Right renal cortex interstitium (tissue), 3 donors: ENCODE data around the gene NAALADL2. TPM values are rescaled to one million over a fixed set of nuclear protein-coding genes. Genes with fewer than 3 reads are reported as not detected.
"Not testable (repeated sequence)": the region's sequence is repeated elsewhere in the genome, so short reads cannot be mapped to it uniquely, and the experiment has no call there.

Experiments used
- DNase-seq, 3 donors: peaks; one replicate each; pipeline ENCODE4 v3.0.0-alpha.2; 2013; ENCODE audit warnings: low read depth in 3 of 3, low spot score in 2 of 3
- polyA plus RNA-seq, 3 donors: library from polyadenylated mRNA; unstranded; fragments of 120-200 nt; gene quantifications; one replicate each; pipeline ENCODE4 v1.2.1, GENCODE V29; 2013; ENCODE audit not compliant: insufficient read length in 3 of 3

NAALADL2 gene
- polyA plus RNA-seq, 3 donors = 18.2 to 22.0 (median 20.4) TPM

DNA sequence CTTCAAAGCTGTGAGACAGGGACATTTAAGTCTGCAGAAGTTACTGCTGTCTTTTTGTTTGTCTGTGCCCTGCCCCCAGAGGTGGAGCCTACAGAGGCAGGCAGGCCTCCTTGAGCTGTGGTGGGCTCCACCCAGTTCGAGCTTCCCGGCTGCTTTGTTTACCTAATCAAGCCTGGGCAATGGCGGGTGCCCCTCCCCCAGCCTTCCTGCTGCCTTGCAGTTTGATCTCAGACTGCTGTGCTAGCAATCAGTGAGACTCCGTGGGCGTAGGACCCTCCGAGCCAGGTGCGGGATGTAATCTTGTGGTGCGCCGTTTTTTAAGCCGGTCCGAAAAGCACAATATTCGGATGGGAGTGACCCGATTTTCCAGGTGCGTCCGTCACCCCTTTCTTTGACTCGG lies 928.0 kb downstream of the NAALADL2 start:
- DNase-seq = not testable (repeated sequence)

GRCh38 chr3:175792245-175792644 lies 933.1 kb downstream of the NAALADL2 start:
- no peak for DNase-seq

DNA sequence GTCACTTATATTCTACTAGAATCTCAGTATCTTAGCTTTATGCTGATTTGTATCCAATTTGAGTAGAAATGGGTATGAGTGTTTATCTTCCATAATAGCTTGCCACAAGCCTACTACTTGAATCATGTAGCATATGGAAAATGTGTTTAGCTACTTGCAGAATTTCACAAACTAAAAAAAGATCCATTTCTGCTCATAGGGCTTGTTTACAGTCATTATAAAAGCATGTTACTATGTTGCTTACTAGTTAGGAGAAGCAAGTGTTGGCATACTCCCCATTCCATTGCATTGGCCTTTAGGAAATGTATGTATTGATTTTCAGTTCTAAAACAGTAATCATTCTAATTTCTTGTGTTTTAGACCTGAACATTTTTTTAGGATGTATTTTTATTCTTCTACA lies 939.2 kb downstream of the NAALADL2 start:
- DNase-seq = no peak

GRCh38 chr3:175805825-175806224 lies 946.7 kb downstream of the NAALADL2 start:
- DNase-seq = no peak

GRCh38 chr3:175807175-175807574 lies 948.0 kb downstream of the NAALADL2 start:
- DNase-seq = no peak

- DNase-seq = no peak
Measured at GRCh38 chr3:175818811-175819464, 959.8 kb downstream of the NAALADL2 start.

DNA sequence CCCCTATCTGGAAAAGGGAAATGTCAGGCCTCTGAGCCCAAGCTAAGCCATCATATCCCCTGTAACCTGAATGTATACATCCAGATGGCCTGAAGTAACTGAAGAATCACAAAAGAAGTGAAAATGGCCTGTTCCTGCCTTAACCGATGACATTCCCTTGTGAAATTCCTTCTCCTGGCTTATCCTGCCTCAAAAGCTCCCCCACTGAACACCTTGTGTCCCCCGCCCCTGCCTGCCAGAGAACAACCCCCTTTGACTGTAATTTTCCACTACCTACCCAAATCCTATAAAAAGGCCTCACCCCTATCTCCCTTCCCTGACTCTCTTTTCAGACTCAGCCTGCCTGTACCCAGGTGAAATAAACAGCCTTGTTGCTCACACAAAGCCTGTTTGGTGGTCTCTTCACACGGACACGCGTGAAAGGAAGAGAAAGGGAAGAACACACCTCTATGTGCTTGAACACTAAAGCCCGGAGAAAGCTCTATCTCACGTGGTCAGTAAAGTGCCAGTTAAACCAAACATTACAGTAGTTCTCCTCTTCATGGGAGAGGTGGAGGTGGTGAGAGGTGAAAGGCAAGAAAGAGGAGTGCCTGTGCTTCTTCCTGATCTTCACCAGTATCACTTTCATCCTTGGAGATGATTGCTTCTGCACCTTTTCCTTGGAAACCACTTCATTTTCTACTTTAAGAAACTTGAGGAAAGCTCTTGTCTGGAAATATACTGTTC lies 963.8 kb downstream of the NAALADL2 start:
- not testable (repeated sequence) for DNase-seq

GRCh38 chr3:175825016-175825580 lies 966.0 kb downstream of the NAALADL2 start:
- DNase-seq = not testable (repeated sequence)

- DNase-seq = no peak
Measured at GRCh38 chr3:175826759-175827158, 967.6 kb downstream of the NAALADL2 start.

DNA sequence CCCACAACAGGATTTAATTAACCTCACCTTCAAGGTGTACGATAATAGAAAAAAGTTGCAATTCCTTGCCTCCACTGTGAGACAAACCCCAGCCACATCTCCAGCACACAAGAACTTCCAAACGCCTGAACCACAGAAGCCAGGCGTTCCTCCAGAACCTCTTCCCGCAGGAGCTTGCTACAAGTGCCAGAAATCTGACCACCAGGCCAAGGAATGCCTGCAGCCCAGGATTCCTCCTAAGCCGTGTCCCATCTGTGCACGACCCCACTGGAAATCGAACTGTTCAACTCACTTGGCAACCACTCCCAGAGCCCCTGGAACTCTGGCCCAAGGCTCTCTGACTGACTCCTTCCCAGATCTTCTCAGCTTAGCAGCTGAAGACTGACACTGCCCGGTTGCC lies 970.7 kb downstream of the NAALADL2 start:
- DNase-seq = not testable (repeated sequence)

- DNase-seq = not testable (repeated sequence)
Measured at GRCh38 chr3:175835763-175836162, 976.6 kb downstream of the NAALADL2 start.

DNA sequence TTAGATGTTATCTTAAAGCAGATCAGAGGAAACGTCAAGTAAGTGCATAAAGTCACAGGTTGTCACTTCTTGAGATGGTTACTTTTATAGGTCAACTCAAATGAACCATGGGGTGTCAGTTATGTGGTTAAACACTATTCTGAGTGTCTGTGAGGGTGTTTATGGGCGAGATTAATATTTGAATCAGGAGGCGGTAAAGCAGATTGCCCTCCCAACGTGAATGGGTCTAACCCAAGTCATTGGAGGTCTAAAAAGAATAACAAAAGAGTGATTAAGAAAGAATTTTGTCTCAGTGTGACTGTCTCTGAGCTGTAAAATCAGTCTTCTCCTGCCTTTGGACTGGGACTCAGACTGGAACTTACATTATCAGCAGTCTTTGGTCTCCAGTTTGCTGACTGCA lies 977.5 kb downstream of the NAALADL2 start:
- no peak for DNase-seq

DNA sequence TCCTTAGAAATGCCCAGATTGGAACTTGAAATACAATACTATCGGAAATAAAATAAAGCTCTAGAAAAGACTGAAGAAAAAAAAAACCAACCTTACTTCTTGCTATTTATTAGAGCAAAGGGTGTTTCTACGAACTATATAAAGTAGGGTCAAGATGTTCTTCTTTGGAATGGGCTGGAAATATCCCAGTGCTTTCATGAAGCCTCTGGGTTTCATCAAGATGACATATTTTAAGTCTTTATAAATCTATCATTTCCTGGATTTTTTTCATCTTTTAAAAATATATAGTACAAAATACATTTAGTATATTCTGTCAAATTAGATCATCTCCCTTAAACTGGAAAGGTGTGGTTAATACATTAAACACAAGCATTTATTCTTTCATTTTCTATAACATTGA lies 978.8 kb downstream of the NAALADL2 start:
- no peak for DNase-seq

- DNase-seq = no peak
Measured at GRCh38 chr3:175839366-175840005, 980.4 kb downstream of the NAALADL2 start.

DNA sequence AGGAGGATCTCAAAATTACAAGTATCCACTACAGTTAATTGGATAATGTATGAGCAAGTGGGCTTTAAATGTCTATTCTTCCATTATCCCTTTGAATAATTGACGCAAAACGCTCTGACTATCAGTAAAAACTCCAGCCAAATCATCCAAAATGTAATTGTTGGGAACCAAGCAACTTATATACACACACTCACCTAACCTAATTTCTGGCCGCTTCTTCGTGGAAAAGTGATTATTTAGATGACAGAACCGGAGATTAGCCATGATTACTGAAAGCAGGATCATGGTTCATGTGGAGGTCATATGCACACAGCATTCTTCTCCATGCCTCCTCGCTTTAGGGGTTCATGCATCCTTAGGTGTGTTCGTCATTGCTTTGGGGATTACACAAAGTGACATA lies 992.4 kb downstream of the NAALADL2 start:
- DNase-seq = no peak

DNA sequence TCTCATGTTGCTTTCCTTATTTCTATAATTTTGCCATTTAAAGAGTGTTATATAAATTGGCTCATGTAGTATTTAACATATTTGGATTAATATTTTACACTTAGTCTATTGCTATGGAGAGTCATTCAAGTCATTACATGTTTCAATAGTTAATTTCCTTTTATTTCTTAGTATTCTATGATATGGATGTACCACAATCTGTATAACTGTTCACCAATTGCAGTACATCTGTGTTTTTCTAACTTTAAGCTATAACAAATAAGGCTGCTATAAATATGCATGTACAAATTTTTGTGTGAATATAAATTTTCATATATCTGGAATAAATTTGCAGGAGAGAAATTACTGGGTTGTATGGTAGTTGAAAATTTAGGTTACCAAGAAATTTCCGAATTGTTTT lies 993.4 kb downstream of the NAALADL2 start:
- no peak for DNase-seq

DNA sequence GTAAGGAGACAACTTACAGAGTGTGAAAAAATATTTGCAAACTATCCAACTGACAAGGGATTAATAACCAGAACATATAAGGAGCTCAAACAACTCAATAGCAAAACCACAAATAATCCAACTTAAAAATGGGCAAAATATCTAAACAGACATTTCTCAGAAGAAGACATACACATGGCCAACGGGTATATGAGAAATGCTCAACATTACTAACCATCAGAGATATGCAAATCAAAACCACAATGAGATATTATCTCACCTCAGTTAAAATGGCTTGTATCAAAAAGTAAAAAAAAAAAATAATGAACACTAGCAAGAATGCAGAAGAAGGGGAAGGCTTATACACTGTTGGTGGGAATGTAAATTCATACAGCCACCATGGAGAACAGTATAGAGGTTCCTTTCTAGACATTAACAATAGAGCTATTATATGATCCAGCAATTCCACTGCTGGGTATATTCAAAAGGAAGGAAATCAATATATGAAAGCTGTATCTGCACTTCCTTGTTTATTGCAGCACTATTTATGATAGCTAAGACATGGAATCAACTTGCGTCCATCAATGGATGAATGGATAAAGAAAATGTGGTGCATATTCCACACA lies 998.6 kb downstream of the NAALADL2 start:
- DNase-seq = no peak
